ENCODE results near the gene CCDC92B. TPM values are rescaled to one million over a fixed set of nuclear protein-coding genes. Genes with fewer than 3 reads are reported as not detected.
A peak's percentile ranks its signal among the peaks of the same experiment; 100 is the strongest.

CCDC92B gene
- total RNA-seq, 1 donor from 2014 or later = 0.21 TPM

- H3K4me3 Mint-ChIP-seq (ENCODE audit: low read depth) = no peak overlapping the region
- H3K9me3 Mint-ChIP-seq = no peaks in the 10 kb centered on the region
- H3K4me1 Mint-ChIP-seq (ENCODE audit: low read depth) = no peaks in the 10 kb centered on the region
- peaks cover 27% of the 10 kb centered on the region for H3K36me3 Mint-ChIP-seq (ENCODE audit: low read depth)
- intact Hi-C loops (cut with micrococcal nuclease) = no loop called here
- DNase-seq (ENCODE audit: low spot score) = no peak
- no peak overlapping the region for H3K27ac Mint-ChIP-seq
- H3K27me3 Mint-ChIP-seq (ENCODE audit: low read depth) = no peaks in the 10 kb centered on the region
Measured at GRCh38 chr17:2693561-2694380, 55.7 kb downstream of the CCDC92B start.

GRCh38 chr17:2692781-2693135 is 56.7 kb downstream of the CCDC92B start:
- intact Hi-C loops (cut with micrococcal nuclease) = no loop called here
- Mint-ChIP-seq H3K36me3 (ENCODE audit: low read depth) (peaks cover 28% of the 10 kb centered on the region), H3K27ac (no peak overlapping the region), H3K27me3 (ENCODE audit: low read depth) (no peaks in the 10 kb centered on the region), H3K4me1 (ENCODE audit: low read depth) (no peaks in the 10 kb centered on the region), H3K9me3 (no peaks in the 10 kb centered on the region), H3K4me3 (ENCODE audit: low read depth) (no peak overlapping the region)
- DNase-seq (ENCODE audit: low spot score) = no peak

GRCh38 chr17:2691965-2692780 is 57.3 kb downstream of the CCDC92B start:
- intact Hi-C loops (cut with micrococcal nuclease) = no loop called here
- Mint-ChIP-seq H3K27ac (no peak overlapping the region), H3K4me3 (ENCODE audit: low read depth) (no peak overlapping the region), H3K27me3 (ENCODE audit: low read depth) (no peaks in the 10 kb centered on the region), H3K9me3 (no peaks in the 10 kb centered on the region), H3K4me1 (ENCODE audit: low read depth) (no peaks in the 10 kb centered on the region), H3K36me3 (ENCODE audit: low read depth) (peaks cover 27% of the 10 kb centered on the region)
- no peak for DNase-seq (ENCODE audit: low spot score)

GRCh38 chr17:2691069-2691871 is 58.2 kb downstream of the CCDC92B start:
- Mint-ChIP-seq H3K36me3 (ENCODE audit: low read depth) (peaks cover 22% of the 10 kb centered on the region), H3K4me3 (ENCODE audit: low read depth) (no peak overlapping the region), H3K27me3 (ENCODE audit: low read depth) (no peaks in the 10 kb centered on the region), H3K4me1 (ENCODE audit: low read depth) (no peaks in the 10 kb centered on the region), H3K9me3 (no peaks in the 10 kb centered on the region), H3K27ac (no peak overlapping the region)
- DNase-seq (ENCODE audit: low spot score) = no peak
- intact Hi-C loops (cut with micrococcal nuclease) = no loop called here

GRCh38 chr17:2690165-2691068 is 59.0 kb downstream of the CCDC92B start:
- H3K27me3 Mint-ChIP-seq (ENCODE audit: low read depth) = no peaks in the 10 kb centered on the region
- H3K9me3 Mint-ChIP-seq = no peaks in the 10 kb centered on the region
- no peak overlapping the region for H3K4me3 Mint-ChIP-seq (ENCODE audit: low read depth)
- intact Hi-C loops (cut with micrococcal nuclease) = no loop called here
- H3K36me3 Mint-ChIP-seq (ENCODE audit: low read depth) = peaks cover 22% of the 10 kb centered on the region
- no peaks in the 10 kb centered on the region for H3K4me1 Mint-ChIP-seq (ENCODE audit: low read depth)
- no peak for DNase-seq (ENCODE audit: low spot score)
- no peak overlapping the region for H3K27ac Mint-ChIP-seq

GRCh38 chr17:2689411-2690164 is 59.9 kb downstream of the CCDC92B start:
- Mint-ChIP-seq H3K36me3 (ENCODE audit: low read depth) (peaks cover 22% of the 10 kb centered on the region), H3K27me3 (ENCODE audit: low read depth) (no peaks in the 10 kb centered on the region), H3K4me3 (ENCODE audit: low read depth) (no peak overlapping the region), H3K27ac (no peak overlapping the region), H3K4me1 (ENCODE audit: low read depth) (no peaks in the 10 kb centered on the region), H3K9me3 (no peaks in the 10 kb centered on the region)
- DNase-seq (ENCODE audit: low spot score) = no peak
- intact Hi-C loops (cut with micrococcal nuclease) = no loop called here

- Mint-ChIP-seq H3K4me3 (ENCODE audit: low read depth) (no peak overlapping the region), H3K36me3 (ENCODE audit: low read depth) (peaks cover 26% of the 10 kb centered on the region), H3K4me1 (ENCODE audit: low read depth) (no peaks in the 10 kb centered on the region), H3K9me3 (no peaks in the 10 kb centered on the region), H3K27me3 (ENCODE audit: low read depth) (no peaks in the 10 kb centered on the region), H3K27ac (peak overlapping the region; percentile 17)
- intact Hi-C loops (cut with micrococcal nuclease) = no loop called here
- DNase-seq (ENCODE audit: low spot score) = no peak
Measured at GRCh38 chr17:2688351-2689342, 60.8 kb downstream of the CCDC92B start.

- Mint-ChIP-seq H3K27ac (no peak overlapping the region), H3K4me3 (ENCODE audit: low read depth) (no peak overlapping the region), H3K4me1 (ENCODE audit: low read depth) (no peaks in the 10 kb centered on the region), H3K27me3 (ENCODE audit: low read depth) (no peaks in the 10 kb centered on the region), H3K9me3 (no peaks in the 10 kb centered on the region), H3K36me3 (ENCODE audit: low read depth) (peaks cover 36% of the 10 kb centered on the region)
- intact Hi-C loops (cut with micrococcal nuclease) = no loop called here
- DNase-seq (ENCODE audit: low spot score) = no peak
Measured at GRCh38 chr17:2687074-2687418, 62.4 kb downstream of the CCDC92B start.

GRCh38 chr17:2685696-2686095 is 63.8 kb downstream of the CCDC92B start:
- Mint-ChIP-seq H3K9me3 (no peaks in the 10 kb centered on the region), H3K36me3 (ENCODE audit: low read depth) (peaks cover 45% of the 10 kb centered on the region), H3K4me1 (ENCODE audit: low read depth) (no peaks in the 10 kb centered on the region), H3K27ac (no peak overlapping the region), H3K4me3 (ENCODE audit: low read depth) (no peak overlapping the region), H3K27me3 (ENCODE audit: low read depth) (no peaks in the 10 kb centered on the region)
- no peak for DNase-seq (ENCODE audit: low spot score)
- intact Hi-C loops (cut with micrococcal nuclease) = no loop called here

- no peak for DNase-seq (ENCODE audit: low spot score)
- Mint-ChIP-seq H3K4me1 (ENCODE audit: low read depth) (no peaks in the 10 kb centered on the region), H3K9me3 (no peaks in the 10 kb centered on the region), H3K27me3 (ENCODE audit: low read depth) (no peaks in the 10 kb centered on the region), H3K4me3 (ENCODE audit: low read depth) (no peak overlapping the region), H3K36me3 (ENCODE audit: low read depth) (peaks cover 54% of the 10 kb centered on the region), H3K27ac (no peak overlapping the region)
- intact Hi-C loops (cut with micrococcal nuclease) = no loop called here
Measured at GRCh38 chr17:2684549-2684948, 64.9 kb downstream of the CCDC92B start.

- no peak overlapping the region for H3K4me3 Mint-ChIP-seq (ENCODE audit: low read depth)
- H3K4me1 Mint-ChIP-seq (ENCODE audit: low read depth) = no peaks in the 10 kb centered on the region
- peaks cover 55% of the 10 kb centered on the region for H3K36me3 Mint-ChIP-seq (ENCODE audit: low read depth)
- intact Hi-C loops (cut with micrococcal nuclease) = no loop called here
- H3K9me3 Mint-ChIP-seq = no peaks in the 10 kb centered on the region
- H3K27ac Mint-ChIP-seq = no peak overlapping the region
- DNase-seq (ENCODE audit: low spot score) = no peak
- no peaks in the 10 kb centered on the region for H3K27me3 Mint-ChIP-seq (ENCODE audit: low read depth)
Measured at GRCh38 chr17:2683912-2684311, 65.5 kb downstream of the CCDC92B start.
